ENCODE results near the gene SLC35D1.

Gene SLC35D1

DNA sequence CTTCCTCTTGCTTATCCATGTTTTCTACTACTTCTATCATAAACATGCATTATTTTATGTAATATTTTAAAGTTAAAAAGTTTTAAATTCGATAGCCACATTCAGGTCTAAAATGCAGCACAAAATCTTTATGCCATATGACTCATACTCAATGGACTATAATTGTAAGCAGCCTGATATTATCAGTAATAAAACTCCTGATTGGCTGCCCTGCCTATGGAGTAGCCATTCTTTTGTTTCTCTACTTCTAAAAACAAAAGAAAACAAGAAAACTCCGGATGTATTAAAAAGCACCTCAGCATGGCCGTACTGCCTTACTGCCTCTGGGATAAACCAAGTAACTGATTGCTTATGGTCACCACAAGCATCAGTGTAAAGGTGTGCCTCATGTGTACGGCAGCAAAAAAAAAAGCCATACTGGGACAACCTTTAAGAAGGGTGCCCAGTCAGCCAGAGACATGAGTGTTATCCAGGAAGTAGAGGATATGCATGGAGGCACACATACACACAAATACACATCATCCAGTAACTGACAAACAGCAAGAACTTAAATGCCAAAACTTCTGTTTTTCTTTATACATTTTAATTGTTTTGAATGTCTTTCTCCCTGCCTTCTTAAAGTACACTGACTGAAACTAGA, 9.2 kb downstream of the SLC35D1 start:
- no CpG with 5 or more reads among the region's 4 CpGs for WGBS (ENCODE audit: extremely low coverage, insufficient coverage, low lambda C conversion rate)
- no peak overlapping the region for H3K18ac ChIP-seq (ENCODE audit: low read length)
- H3K23ac ChIP-seq (ENCODE audit: low read length) = no peak overlapping the region
- no peak overlapping the region for H2BK120ac ChIP-seq (ENCODE audit: low read depth, low read length)
- H3K9ac ChIP-seq (ENCODE audit: low read length) = no peak overlapping the region
- H2BK15ac ChIP-seq (replicated peaks; ENCODE audit: low read depth) = no peak overlapping the region
- H4K5ac ChIP-seq (ENCODE audit: low read length) = no peak overlapping the region
- H3K79me2 ChIP-seq (ENCODE audit: control insufficient read depth, insufficient read depth, low read length) = no peaks in the 10 kb centered on the region
- no peak overlapping the region for H4K8ac ChIP-seq (ENCODE audit: low read depth, low read length)
- no peak overlapping the region for H2BK5ac ChIP-seq (ENCODE audit: low read length)
- H3K36me3 ChIP-seq (ENCODE audit: control insufficient read depth, insufficient read depth, low read length) = no peaks in the 10 kb centered on the region
- H3K4ac ChIP-seq (ENCODE audit: low read depth, low read length) = no peak overlapping the region
- no peak for DNase-seq
- no peaks in the 10 kb centered on the region for H3K27me3 ChIP-seq (ENCODE audit: insufficient read depth, low read length, poor library complexity)
- no peak overlapping the region for H2AK5ac ChIP-seq (ENCODE audit: low read length)
- H3K27ac ChIP-seq (ENCODE audit: low read depth, low read length) = no peak overlapping the region
- H3K4me3 ChIP-seq (ENCODE audit: low read length) = no peak overlapping the region
- no peak overlapping the region for H3K56ac ChIP-seq (ENCODE audit: low read length)
- H3K79me1 ChIP-seq (ENCODE audit: low read length) = no peaks in the 10 kb centered on the region
- no peaks in the 10 kb centered on the region for H3K4me1 ChIP-seq (ENCODE audit: control insufficient read depth, low read depth, low read length)
- no peak overlapping the region for H3K4me2 ChIP-seq (ENCODE audit: low read length)

DNA sequence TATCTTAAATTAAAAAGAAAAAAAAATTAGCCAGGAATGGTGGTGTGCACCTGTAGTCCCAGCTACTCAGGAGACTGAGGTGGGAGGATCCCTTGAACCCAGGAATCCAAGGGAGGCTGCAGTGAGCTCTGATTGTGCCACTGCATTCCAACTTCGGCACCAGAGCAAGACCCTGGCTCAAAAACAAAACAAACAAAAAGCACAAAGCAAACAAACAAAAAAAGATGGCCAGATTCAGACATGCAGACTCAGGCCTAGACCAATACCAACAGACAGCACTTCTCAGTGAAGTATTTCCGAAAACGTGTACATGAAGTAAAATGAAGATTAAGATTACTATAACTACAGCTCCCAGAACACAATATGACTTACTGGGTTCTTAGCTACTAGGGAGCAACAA, 10.6 kb downstream of the SLC35D1 start:
- no peak overlapping the region for H3K18ac ChIP-seq (ENCODE audit: low read length)
- no peak overlapping the region for H2BK15ac ChIP-seq (replicated peaks; ENCODE audit: low read depth)
- no peaks in the 10 kb centered on the region for H3K4me1 ChIP-seq (ENCODE audit: control insufficient read depth, low read depth, low read length)
- H4K5ac ChIP-seq (ENCODE audit: low read length) = no peak overlapping the region
- H3K27ac ChIP-seq (ENCODE audit: low read depth, low read length) = no peak overlapping the region
- no peaks in the 10 kb centered on the region for H3K79me2 ChIP-seq (ENCODE audit: control insufficient read depth, insufficient read depth, low read length)
- no CpG with 5 or more reads among the region's 3 CpGs for WGBS (ENCODE audit: extremely low coverage, insufficient coverage, low lambda C conversion rate)
- H3K9ac ChIP-seq (ENCODE audit: low read length) = no peak overlapping the region
- no peak overlapping the region for H3K23ac ChIP-seq (ENCODE audit: low read length)
- no peak overlapping the region for H3K4me3 ChIP-seq (ENCODE audit: low read length)
- no peaks in the 10 kb centered on the region for H3K27me3 ChIP-seq (ENCODE audit: insufficient read depth, low read length, poor library complexity)
- H3K56ac ChIP-seq (ENCODE audit: low read length) = no peak overlapping the region
- no peaks in the 10 kb centered on the region for H3K79me1 ChIP-seq (ENCODE audit: low read length)
- H2AK5ac ChIP-seq (ENCODE audit: low read length) = no peak overlapping the region
- H2BK5ac ChIP-seq (ENCODE audit: low read length) = no peak overlapping the region
- H4K8ac ChIP-seq (ENCODE audit: low read depth, low read length) = no peak overlapping the region
- no peak overlapping the region for H2BK120ac ChIP-seq (ENCODE audit: low read depth, low read length)
- H3K4me2 ChIP-seq (ENCODE audit: low read length) = no peak overlapping the region
- DNase-seq = no peak
- no peaks in the 10 kb centered on the region for H3K36me3 ChIP-seq (ENCODE audit: control insufficient read depth, insufficient read depth, low read length)
- no peak overlapping the region for H3K4ac ChIP-seq (ENCODE audit: low read depth, low read length)

DNA sequence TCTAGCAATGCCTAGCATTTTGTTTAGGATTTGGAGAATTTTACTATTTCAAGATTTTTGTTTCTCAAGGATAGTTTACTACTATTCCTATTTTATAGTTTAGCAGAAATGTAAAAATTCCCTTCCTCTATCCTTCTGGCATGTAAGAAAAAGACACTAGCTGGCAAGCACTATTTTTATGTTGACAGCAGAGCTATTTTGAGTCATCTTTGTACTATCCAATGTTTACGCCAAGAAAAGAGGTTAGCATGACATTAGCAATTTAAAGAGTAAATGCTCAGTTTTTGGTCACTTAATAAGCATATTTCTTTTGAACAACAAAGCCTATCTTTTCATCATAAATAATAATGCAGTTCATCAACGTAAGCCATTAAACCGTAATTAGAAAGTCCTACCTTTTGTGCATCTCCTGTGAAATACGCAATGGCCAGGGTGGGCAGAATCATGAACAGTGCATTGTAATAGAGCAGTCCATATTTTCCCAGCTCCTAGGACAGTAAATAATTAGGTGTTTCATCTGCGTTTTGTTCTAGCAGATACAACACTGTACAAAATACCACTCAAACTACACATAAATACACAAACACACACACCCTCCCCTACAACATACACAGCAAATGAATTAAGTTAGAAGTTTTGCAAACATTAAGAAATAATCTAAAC, 12.0 kb downstream of the SLC35D1 start:
- no peak for DNase-seq
- Histone ChIP-seq H2AK5ac (ENCODE audit: low read length) (no peak overlapping the region), H3K56ac (ENCODE audit: low read length) (no peak overlapping the region), H3K79me2 (ENCODE audit: control insufficient read depth, insufficient read depth, low read length) (no peaks in the 10 kb centered on the region), H3K4me1 (ENCODE audit: control insufficient read depth, low read depth, low read length) (no peaks in the 10 kb centered on the region), H3K27me3 (ENCODE audit: insufficient read depth, low read length, poor library complexity) (no peaks in the 10 kb centered on the region), H3K4me3 (ENCODE audit: low read length) (no peak overlapping the region), H3K27ac (ENCODE audit: low read depth, low read length) (no peak overlapping the region), H2BK120ac (ENCODE audit: low read depth, low read length) (no peak overlapping the region), H3K9ac (ENCODE audit: low read length) (no peak overlapping the region), H3K18ac (ENCODE audit: low read length) (no peak overlapping the region), H3K36me3 (ENCODE audit: control insufficient read depth, insufficient read depth, low read length) (no peaks in the 10 kb centered on the region), H3K23ac (ENCODE audit: low read length) (no peak overlapping the region), H4K8ac (ENCODE audit: low read depth, low read length) (no peak overlapping the region), H3K4ac (ENCODE audit: low read depth, low read length) (no peak overlapping the region), H3K4me2 (ENCODE audit: low read length) (no peak overlapping the region), H2BK15ac (replicated peaks; ENCODE audit: low read depth) (no peak overlapping the region), H3K79me1 (ENCODE audit: low read length) (no peaks in the 10 kb centered on the region), H4K5ac (ENCODE audit: low read length) (no peak overlapping the region), H2BK5ac (ENCODE audit: low read length) (no peak overlapping the region)
- no CpG with 5 or more reads among the region's 5 CpGs for WGBS (ENCODE audit: extremely low coverage, insufficient coverage, low lambda C conversion rate)

DNA sequence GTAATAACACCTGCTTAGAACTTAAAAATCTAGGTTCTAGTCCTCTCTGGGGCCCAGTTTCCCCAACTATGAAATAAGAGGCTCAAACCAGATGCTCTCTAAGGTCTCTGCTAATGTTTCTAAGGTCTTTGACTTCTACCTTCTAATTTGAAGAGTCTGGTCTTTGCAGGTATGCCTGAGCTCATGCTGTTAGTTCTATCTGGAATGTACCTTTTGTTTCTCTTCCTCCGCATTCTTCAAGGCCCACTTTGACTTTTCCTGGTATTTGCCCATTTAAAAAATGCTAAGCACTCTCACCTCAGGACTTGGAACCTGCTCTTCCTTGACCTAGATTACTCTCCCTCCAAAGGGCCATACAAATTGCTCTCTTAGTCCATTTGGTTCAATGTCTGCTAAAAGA, 13.5 kb downstream of the SLC35D1 start:
- no peak overlapping the region for H3K4ac ChIP-seq (ENCODE audit: low read depth, low read length)
- H2BK5ac ChIP-seq (ENCODE audit: low read length) = no peak overlapping the region
- H3K23ac ChIP-seq (ENCODE audit: low read length) = no peak overlapping the region
- H3K27me3 ChIP-seq (ENCODE audit: insufficient read depth, low read length, poor library complexity) = no peaks in the 10 kb centered on the region
- no peak overlapping the region for H3K18ac ChIP-seq (ENCODE audit: low read length)
- WGBS (ENCODE audit: extremely low coverage, insufficient coverage, low lambda C conversion rate) = no CpG with 5 or more reads among the region's 1 CpG
- no peaks in the 10 kb centered on the region for H3K79me1 ChIP-seq (ENCODE audit: low read length)
- no peaks in the 10 kb centered on the region for H3K79me2 ChIP-seq (ENCODE audit: control insufficient read depth, insufficient read depth, low read length)
- no peak overlapping the region for H3K56ac ChIP-seq (ENCODE audit: low read length)
- H2BK120ac ChIP-seq (ENCODE audit: low read depth, low read length) = no peak overlapping the region
- H3K4me3 ChIP-seq (ENCODE audit: low read length) = no peak overlapping the region
- no peaks in the 10 kb centered on the region for H3K4me1 ChIP-seq (ENCODE audit: control insufficient read depth, low read depth, low read length)
- no peak overlapping the region for H4K8ac ChIP-seq (ENCODE audit: low read depth, low read length)
- H3K36me3 ChIP-seq (ENCODE audit: control insufficient read depth, insufficient read depth, low read length) = no peaks in the 10 kb centered on the region
- H4K5ac ChIP-seq (ENCODE audit: low read length) = no peak overlapping the region
- H2AK5ac ChIP-seq (ENCODE audit: low read length) = no peak overlapping the region
- no peak overlapping the region for H3K9ac ChIP-seq (ENCODE audit: low read length)
- no peak overlapping the region for H3K4me2 ChIP-seq (ENCODE audit: low read length)
- H2BK15ac ChIP-seq (replicated peaks; ENCODE audit: low read depth) = no peak overlapping the region
- H3K27ac ChIP-seq (ENCODE audit: low read depth, low read length) = no peak overlapping the region
- peak; percentile 73 for DNase-seq

DNA sequence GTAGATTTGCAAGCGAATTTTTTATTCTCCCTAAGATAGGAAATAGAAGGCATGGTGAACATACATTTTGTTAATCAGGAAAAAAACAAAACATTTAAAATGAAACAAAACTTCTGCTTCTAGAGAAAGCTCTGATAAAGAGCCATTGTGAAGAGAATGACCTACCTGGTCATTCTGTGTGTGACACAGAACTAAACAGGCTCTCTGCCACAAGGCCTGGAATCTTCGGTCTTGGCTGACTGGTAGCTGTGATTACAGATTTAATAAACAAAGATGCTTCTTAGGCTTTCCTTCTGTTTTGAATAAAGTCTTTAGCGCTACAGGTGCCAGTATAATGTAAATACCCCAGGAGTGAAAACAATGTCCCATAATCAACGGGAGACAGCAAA, 22.1 kb downstream of the SLC35D1 start:
- Histone ChIP-seq H2BK120ac (ENCODE audit: low read depth, low read length) (no peak overlapping the region), H3K36me3 (ENCODE audit: control insufficient read depth, insufficient read depth, low read length) (no peaks in the 10 kb centered on the region), H2BK5ac (ENCODE audit: low read length) (no peak overlapping the region), H3K4me1 (ENCODE audit: control insufficient read depth, low read depth, low read length) (no peaks in the 10 kb centered on the region), H4K5ac (ENCODE audit: low read length) (no peak overlapping the region), H3K79me2 (ENCODE audit: control insufficient read depth, insufficient read depth, low read length) (no peaks in the 10 kb centered on the region), H4K8ac (ENCODE audit: low read depth, low read length) (no peak overlapping the region), H3K4me2 (ENCODE audit: low read length) (no peak overlapping the region), H3K23ac (ENCODE audit: low read length) (no peak overlapping the region), H3K56ac (ENCODE audit: low read length) (no peak overlapping the region), H3K27me3 (ENCODE audit: insufficient read depth, low read length, poor library complexity) (no peaks in the 10 kb centered on the region), H3K4ac (ENCODE audit: low read depth, low read length) (no peak overlapping the region), H3K18ac (ENCODE audit: low read length) (no peak overlapping the region), H2AK5ac (ENCODE audit: low read length) (no peak overlapping the region), H3K9ac (ENCODE audit: low read length) (no peak overlapping the region), H3K79me1 (ENCODE audit: low read length) (no peaks in the 10 kb centered on the region), H2BK15ac (replicated peaks; ENCODE audit: low read depth) (no peak overlapping the region), H3K4me3 (ENCODE audit: low read length) (no peak overlapping the region), H3K27ac (ENCODE audit: low read depth, low read length) (no peak overlapping the region)
- no peak for DNase-seq
- no CpG with 5 or more reads among the region's 4 CpGs for WGBS (ENCODE audit: extremely low coverage, insufficient coverage, low lambda C conversion rate)
